ENCODE measurements around the gene ANKRD13B. TPM values are rescaled to one million over a fixed set of nuclear protein-coding genes. Genes with fewer than 3 reads are reported as not detected.

ANKRD13B gene
- total and polyA plus RNA-seq, 2 of the 13 experiments (the other 11 are each of a cell fraction or from before 2014, with no cell fraction given), result 1.7 to 1.8 TPM

DNA sequence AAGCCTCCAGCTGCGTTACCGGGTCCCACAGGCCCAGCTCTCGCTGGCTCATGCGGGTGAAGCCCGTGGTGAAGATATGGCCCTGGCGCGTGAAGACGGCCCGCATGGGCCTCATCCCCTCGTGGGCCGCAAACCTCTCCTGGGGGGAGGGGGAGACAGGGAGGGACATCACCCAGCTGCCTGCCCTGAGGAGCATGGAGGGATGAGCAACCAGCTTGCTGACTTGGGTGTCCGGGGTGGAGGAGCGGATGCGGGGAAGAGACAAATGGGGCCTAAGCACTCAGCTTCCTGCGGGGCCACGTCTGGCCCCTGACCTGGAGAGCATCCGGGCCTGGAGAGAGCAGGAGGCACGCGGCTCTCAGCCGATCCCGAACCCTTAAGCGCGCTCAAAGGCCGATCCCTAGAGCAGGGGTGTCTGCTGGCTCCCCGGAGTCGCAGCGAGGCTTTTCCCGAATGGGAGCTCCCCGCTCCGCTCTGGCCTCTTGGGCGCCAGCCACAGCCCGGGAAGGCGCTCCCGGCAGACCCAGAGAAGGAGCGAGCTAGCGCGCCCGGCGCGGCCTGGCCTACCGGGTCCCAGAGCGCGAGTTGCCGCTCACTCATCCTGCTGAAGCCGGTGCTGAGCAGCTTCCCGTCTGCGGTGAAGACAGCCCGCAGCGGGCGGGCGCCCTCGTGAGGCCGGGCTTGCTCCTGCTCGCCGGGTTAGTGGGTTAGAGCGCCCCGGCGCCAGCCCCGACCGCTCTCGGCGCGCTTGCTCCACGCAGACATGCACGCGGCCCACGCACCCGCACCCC is 24.7 kb downstream of the ANKRD13B start (continued):
- TF ChIP-seq, protein P1, sequence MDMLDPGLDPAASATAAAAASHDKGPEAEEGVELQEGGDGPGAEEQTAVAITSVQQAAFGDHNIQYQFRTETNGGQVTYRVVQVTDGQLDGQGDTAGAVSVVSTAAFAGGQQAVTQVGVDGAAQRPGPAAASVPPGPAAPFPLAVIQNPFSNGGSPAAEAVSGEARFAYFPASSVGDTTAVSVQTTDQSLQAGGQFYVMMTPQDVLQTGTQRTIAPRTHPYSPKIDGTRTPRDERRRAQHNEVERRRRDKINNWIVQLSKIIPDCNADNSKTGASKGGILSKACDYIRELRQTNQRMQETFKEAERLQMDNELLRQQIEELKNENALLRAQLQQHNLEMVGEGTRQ (IDR thresholded peaks at IDR 0.05; ENCODE audit: low read depth, low read length), result no peak
- TF ChIP-seq, protein P1 (CRISPR knock-in tag; IDR thresholded peaks at IDR 0.05; ENCODE audit: borderline replicate concordance), result no peak
- no peak for TF ChIP-seq HNF4A (CRISPR knock-in tag; IDR thresholded peaks at IDR 0.05)
- peak; percentile 7; the same call in 1 of the 2 replicates for TF ChIP-seq GFI1 (CRISPR knock-in tag; IDR thresholded peaks at IDR 0.05; ENCODE audit: borderline replicate concordance)
- TF ChIP-seq ZMYM2 (CRISPR knock-in tag; IDR thresholded peaks at IDR 0.05), result peak; percentile 97
- 0 out of 2 replicates have a peak, but pooled peaks have one; percentile 10 for TF ChIP-seq HMG20A (CRISPR knock-in tag; IDR thresholded peaks at IDR 0.05; ENCODE audit: borderline replicate concordance)
- TF ChIP-seq KAT8 (CRISPR knock-in tag; IDR thresholded peaks at IDR 0.05), result peak; percentile 40; the same call in 1 of the 2 replicates
- no peak for TF ChIP-seq ZFP90 (CRISPR knock-in tag; IDR thresholded peaks at IDR 0.05; ENCODE audit: borderline replicate concordance)
- TF ChIP-seq SAP130 (CRISPR knock-in tag; IDR thresholded peaks at IDR 0.05; ENCODE audit: low read depth), result peak; percentile 56
- peak; percentile 96 for TF ChIP-seq UBTF (CRISPR knock-in tag; IDR thresholded peaks at IDR 0.05)
- TF ChIP-seq DZIP1 (CRISPR knock-in tag; IDR thresholded peaks at IDR 0.05), result no peak
- 0 out of 2 replicates have a peak, but pooled peaks have one; percentile 5 for TF ChIP-seq DMAP1 (CRISPR knock-in tag; IDR thresholded peaks at IDR 0.05)
- no peak; the same call in 1 of the 2 replicates for TF ChIP-seq SPEN (CRISPR knock-in tag; IDR thresholded peaks at IDR 0.05; ENCODE audit: low read depth)
- TF ChIP-seq KDM3A (CRISPR knock-in tag; IDR thresholded peaks at IDR 0.05; ENCODE audit: low read depth), result peak; percentile 69
- 0 out of 2 replicates have a peak, but pooled peaks have one; percentile 26 for TF ChIP-seq MED1 (CRISPR knock-in tag; IDR thresholded peaks at IDR 0.05)
- 0 out of 2 replicates have a peak, but pooled peaks have one; percentile 39 for TF ChIP-seq ZNF160 (CRISPR knock-in tag; IDR thresholded peaks at IDR 0.05)
- TF ChIP-seq ZNF44 (CRISPR knock-in tag; IDR thresholded peaks at IDR 0.05), result no peak
- peak; percentile 2 for TF ChIP-seq PTBP1 (IDR thresholded peaks at IDR 0.05; ENCODE audit: low read depth, low read length, poor library complexity, severe bottlenecking)
- TF ChIP-seq KDM5B (CRISPR knock-in tag; IDR thresholded peaks at IDR 0.05; ENCODE audit: borderline replicate concordance), result peak; percentile 40; the same call in 1 of the 2 replicates
- no peak for TF ChIP-seq MAZ (IDR thresholded peaks at IDR 0.05; ENCODE audit: borderline replicate concordance, low read depth, low read length)
- TF ChIP-seq MAZ (CRISPR knock-in tag; IDR thresholded peaks at IDR 0.05; ENCODE audit: low read depth), result peak; percentile 51; the same call in 1 of the 2 replicates
- no peak for TF ChIP-seq TCF7L2 (IDR thresholded peaks at IDR 0.05; ENCODE audit: low read depth, low read length)
- TF ChIP-seq ARHGAP35 (CRISPR knock-in tag; IDR thresholded peaks at IDR 0.05; ENCODE audit: borderline replicate concordance), result peak; percentile 62; the same call in 1 of the 2 replicates

All from HepG2 (cell line).